Stomach (tissue), 4 donors: ENCODE measurements around the gene GDPD3.

Experiments
- CTCF ChIP-seq, 7 experiments: fragments of 450-650 bp in 4 of 7; fragments of 200-600 bp in 3 of 7; sonication (generic) in 3 of 7; IDR thresholded peaks; one replicate each; pipeline ENCODE4 v1.5.1; 2016 to 2019; ENCODE audit warnings: antibody characterized with exemption in 7 of 7, control low read depth in 2 of 7, mild to moderate bottlenecking in 1 of 7
- POLR2A ChIP-seq, 4 donors: fragments of 450-650 bp; IDR thresholded peaks; one replicate each; pipeline ENCODE4 v1.6.1; 2016; ENCODE audit warnings: antibody characterized with exemption in 4 of 4, control low read depth in 2 of 4, mild to moderate bottlenecking in 1 of 4, moderate library complexity in 1 of 4
- POLR2AphosphoS5 ChIP-seq, 3 donors: sonication (generic); formaldehyde crosslinking; IDR thresholded peaks; one replicate each; pipeline ENCODE4 v1.6.1; 2016; ENCODE audit warnings: antibody characterized with exemption in 3 of 3

GRCh38 chr16:30127993-30128392 lies 14.7 kb upstream of the GDPD3 start:
- TF ChIP-seq POLR2A (IDR thresholded peaks at IDR 0.05), result no peak
- TF ChIP-seq CTCF (IDR thresholded peaks at IDR 0.05), result no peak
- no peak for TF ChIP-seq POLR2AphosphoS5 (IDR thresholded peaks at IDR 0.05)
